ENCODE data around the gene UBE2R2. TPM values are rescaled to one million over a fixed set of nuclear protein-coding genes. Genes with fewer than 3 reads are reported as not detected.

UBE2R2 gene
- total RNA-seq, 6 donors from 2014 or later: 24.6 to 33.6 (median 28.8) TPM

GRCh38 chr9:33850267-33850629 is 33.3 kb downstream of the UBE2R2 start:
- 72 to 81% methylated on average over 4 of the region's 4 CpGs for WGBS, 2 donors
- peak overlapping the region in 2 of 4 donors; percentile 6 to 64 for H3K27ac ChIP-seq

GRCh38 chr9:33850677-33851076 is 33.7 kb downstream of the UBE2R2 start:
- Histone ChIP-seq H3K36me3 (no peaks in the 10 kb centered on the region), H3K4me3 (no peak overlapping the region), H3K27me3 (no peaks in the 10 kb centered on the region), H3K9me3 (no peaks in the 10 kb centered on the region), H3K4me1 (peaks cover 38 to 53% (median 41%) of the 10 kb centered on the region in 4 donors), H3K27ac (peak overlapping the region in 2 of 4 donors; percentile 6 to 64)
- ATAC-seq (ENCODE audit: low FRiP score in 2 of 2): no peak
- TF ChIP-seq CTCF (IDR thresholded peaks at IDR 0.05) (no peak), EP300 (IDR thresholded peaks at IDR 0.05) (no peak), POLR2AphosphoS5 (IDR thresholded peaks at IDR 0.05) (no peak), POLR2A (IDR thresholded peaks at IDR 0.05) (no peak)
- no peak for DNase-seq

More at GRCh38 chr9:33850267-33850629, 33.3 kb downstream of the UBE2R2 start:
- no peaks in the 10 kb centered on the region for H3K36me3 ChIP-seq
- ATAC-seq (ENCODE audit: low FRiP score in 2 of 2) (no peak), DNase-seq (no peak)
- H3K4me1 ChIP-seq: peaks cover 38 to 53% (median 41%) of the 10 kb centered on the region in 4 donors
- no peaks in the 10 kb centered on the region for H3K27me3 ChIP-seq
- no peaks in the 10 kb centered on the region for H3K9me3 ChIP-seq
- no peak overlapping the region for H3K4me3 ChIP-seq
- TF ChIP-seq CTCF (IDR thresholded peaks at IDR 0.05) (no peak), POLR2A (IDR thresholded peaks at IDR 0.05) (no peak), EP300 (IDR thresholded peaks at IDR 0.05) (no peak), POLR2AphosphoS5 (IDR thresholded peaks at IDR 0.05) (no peak)

- DNase-seq: no peak
- H3K4me1 ChIP-seq: peaks cover 41 to 50% (median 42%) of the 10 kb centered on the region in 4 donors
- no peak for ATAC-seq (ENCODE audit: low FRiP score in 2 of 2)
- H3K9me3 ChIP-seq: no peaks in the 10 kb centered on the region
- no peak overlapping the region for H3K4me3 ChIP-seq
- H3K36me3 ChIP-seq: no peaks in the 10 kb centered on the region
- H3K27ac ChIP-seq: peak overlapping the region in 2 of 4 donors; percentile 6 to 64
- TF ChIP-seq POLR2A (IDR thresholded peaks at IDR 0.05) (no peak), CTCF (IDR thresholded peaks at IDR 0.05) (no peak), EP300 (IDR thresholded peaks at IDR 0.05) (no peak), POLR2AphosphoS5 (IDR thresholded peaks at IDR 0.05) (no peak)
- H3K27me3 ChIP-seq: no peaks in the 10 kb centered on the region
- WGBS, 2 donors: 19 to 42% methylated on average over 1 of the region's 1 CpG
Measured at GRCh38 chr9:33851301-33851700, 34.3 kb downstream of the UBE2R2 start.

GRCh38 chr9:33852216-33852826 is 35.4 kb downstream of the UBE2R2 start:
- Histone ChIP-seq H3K27ac (peak overlapping the region in 2 of 4 donors; percentile 58 to 64), H3K4me1 (peaks cover 35 to 40% (median 37%) of the 10 kb centered on the region in 4 donors), H3K4me3 (no peak overlapping the region), H3K9me3 (no peaks in the 10 kb centered on the region), H3K27me3 (no peaks in the 10 kb centered on the region), H3K36me3 (no peaks in the 10 kb centered on the region)
- ATAC-seq (ENCODE audit: low FRiP score in 2 of 2) (peak; percentile 78 to 81), DNase-seq (peak in 1 of 2 donors; percentile 77)
- WGBS, 2 donors: 62 to 69% methylated on average over 8 of the region's 8 CpGs
- TF ChIP-seq EP300 (IDR thresholded peaks at IDR 0.05) (no peak), CTCF (IDR thresholded peaks at IDR 0.05) (peak; percentile 35 to 68 (median 54)), POLR2AphosphoS5 (IDR thresholded peaks at IDR 0.05) (no peak)

- no peak for TF ChIP-seq CTCF (IDR thresholded peaks at IDR 0.05)
- TF ChIP-seq EP300 (IDR thresholded peaks at IDR 0.05): no peak
- TF ChIP-seq POLR2A (IDR thresholded peaks at IDR 0.05): no peak
- no peak for TF ChIP-seq POLR2AphosphoS5 (IDR thresholded peaks at IDR 0.05)
- DNase-seq (no peak), ATAC-seq (ENCODE audit: low FRiP score in 2 of 2) (no peak)
- H3K4me1 ChIP-seq: peaks cover 16 to 29% (median 20%) of the 10 kb centered on the region in 4 donors
- H3K4me3 ChIP-seq: no peak overlapping the region
- H3K27ac ChIP-seq: no peak overlapping the region
- no peaks in the 10 kb centered on the region for H3K27me3 ChIP-seq
- H3K9me3 ChIP-seq: no peaks in the 10 kb centered on the region
- no peaks in the 10 kb centered on the region for H3K36me3 ChIP-seq
Measured at GRCh38 chr9:33856247-33856646, 39.3 kb downstream of the UBE2R2 start.

Data from upper lobe of left lung (tissue), 6 donors.